Fibroblast of pulmonary artery (primary cell): ENCODE measurements around the gene ESM1.

Experiments used
- DNase-seq: peaks from one replicate; pipeline ENCODE4 v3.0.0-alpha.2; 2010; ENCODE audit warnings: low read depth
- H3K4me3 ChIP-seq: replicated peaks from 2 replicates; pipeline ENCODE4 v1.5.1; 2011; ENCODE audit warnings: low read depth, mild to moderate bottlenecking, control low read depth, low read length, moderate library complexity
- TF ChIP-seq, protein P1 (sequence below): IDR thresholded peaks from 2 replicates; pipeline ENCODE4 v1.5.1; 2011; ENCODE audit warnings: mild to moderate bottlenecking, control low read depth, low read length, inconsistent platforms; ENCODE audit errors: missing control alignments

The ESM1 gene

GRCh38 chr5:54996466-54996865, 11.1 kb upstream of the ESM1 start:
- DNase-seq = peak; percentile 39
- TF ChIP-seq, protein P1, sequence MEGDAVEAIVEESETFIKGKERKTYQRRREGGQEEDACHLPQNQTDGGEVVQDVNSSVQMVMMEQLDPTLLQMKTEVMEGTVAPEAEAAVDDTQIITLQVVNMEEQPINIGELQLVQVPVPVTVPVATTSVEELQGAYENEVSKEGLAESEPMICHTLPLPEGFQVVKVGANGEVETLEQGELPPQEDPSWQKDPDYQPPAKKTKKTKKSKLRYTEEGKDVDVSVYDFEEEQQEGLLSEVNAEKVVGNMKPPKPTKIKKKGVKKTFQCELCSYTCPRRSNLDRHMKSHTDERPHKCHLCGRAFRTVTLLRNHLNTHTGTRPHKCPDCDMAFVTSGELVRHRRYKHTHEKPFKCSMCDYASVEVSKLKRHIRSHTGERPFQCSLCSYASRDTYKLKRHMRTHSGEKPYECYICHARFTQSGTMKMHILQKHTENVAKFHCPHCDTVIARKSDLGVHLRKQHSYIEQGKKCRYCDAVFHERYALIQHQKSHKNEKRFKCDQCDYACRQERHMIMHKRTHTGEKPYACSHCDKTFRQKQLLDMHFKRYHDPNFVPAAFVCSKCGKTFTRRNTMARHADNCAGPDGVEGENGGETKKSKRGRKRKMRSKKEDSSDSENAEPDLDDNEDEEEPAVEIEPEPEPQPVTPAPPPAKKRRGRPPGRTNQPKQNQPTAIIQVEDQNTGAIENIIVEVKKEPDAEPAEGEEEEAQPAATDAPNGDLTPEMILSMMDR = no peak
- H3K4me3 ChIP-seq = no peak overlapping the region

DNA sequence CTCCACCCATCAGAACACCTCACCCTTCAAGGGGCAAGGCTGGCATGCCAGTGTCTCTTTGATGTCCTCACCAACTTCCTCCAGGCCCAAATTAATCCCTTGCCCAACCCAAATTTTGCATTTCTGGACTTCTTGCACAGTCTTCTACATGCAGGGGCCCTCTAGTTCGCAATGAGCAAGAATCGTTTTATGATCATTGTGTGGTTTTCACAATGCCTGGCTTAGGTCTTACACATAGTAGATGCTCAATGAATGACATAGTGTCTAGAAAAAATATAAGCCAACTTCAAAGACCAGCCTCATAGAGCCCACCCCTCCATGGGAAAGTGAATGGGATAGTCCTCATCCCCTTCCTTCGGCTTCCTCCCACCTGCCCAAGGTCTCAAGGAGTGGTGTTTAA, 9.8 kb upstream of the ESM1 start:
- TF ChIP-seq, protein P1 = no peak
- H3K4me3 ChIP-seq = no peak overlapping the region

DNA sequence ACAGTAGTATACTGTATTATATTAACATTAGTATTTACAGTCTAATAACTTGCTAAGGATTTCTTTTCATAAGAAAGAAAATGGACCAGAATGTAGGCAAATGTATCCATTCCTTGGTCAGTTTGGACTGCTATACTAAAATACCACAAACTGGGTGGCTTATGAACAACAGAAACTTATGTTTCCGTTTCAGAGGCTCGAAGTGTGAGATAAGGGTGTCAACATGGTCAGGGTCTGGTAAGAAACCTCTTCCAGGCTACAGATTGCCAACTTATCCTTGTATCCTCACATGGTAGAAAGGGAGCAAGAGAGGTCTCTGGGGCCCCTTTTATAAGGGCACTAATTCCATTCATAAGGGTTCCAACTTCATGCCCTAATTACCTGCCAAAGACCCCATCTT, 9.2 kb upstream of the ESM1 start:
- TF ChIP-seq, protein P1 = no peak
- no peak for DNase-seq
- no peak overlapping the region for H3K4me3 ChIP-seq

More for the DNA sequence above, 9.8 kb upstream of the ESM1 start:
- no peak for DNase-seq

GRCh38 chr5:54993318-54993717, 7.9 kb upstream of the ESM1 start:
- peak; percentile 39 for DNase-seq
- TF ChIP-seq, protein P1 = no peak
- no peak overlapping the region for H3K4me3 ChIP-seq

- TF ChIP-seq, protein P1 = no peak
- no peak overlapping the region for H3K4me3 ChIP-seq
- no peak for DNase-seq
Observed at GRCh38 chr5:54991416-54991815, 6.0 kb upstream of the ESM1 start.

GRCh38 chr5:54990841-54991258, 5.5 kb upstream of the ESM1 start:
- DNase-seq = peak; percentile 52

GRCh38 chr5:54988817-54989216, 3.4 kb upstream of the ESM1 start:
- TF ChIP-seq, protein P1 = no peak
- no peak overlapping the region for H3K4me3 ChIP-seq
- DNase-seq = no peak

More at GRCh38 chr5:54990841-54991258, 5.5 kb upstream of the ESM1 start:
- H3K4me3 ChIP-seq = no peak overlapping the region
- TF ChIP-seq, protein P1 = no peak
